AG09319 (cell line): Measurements from ENCODE around the gene POU3F2.

Source experiments
- DNase-seq: peaks from one replicate; pipeline ENCODE4 v3.0.0-alpha.2; 2010; ENCODE audit warnings: low read depth; ENCODE audit errors: extremely low read depth
- CTCF ChIP-seq: IDR thresholded peaks from 2 replicates; pipeline ENCODE4 v1.5.1; 2011; ENCODE audit warnings: low read depth, mild to moderate bottlenecking, inconsistent platforms, low read length, moderate library complexity

The POU3F2 gene

GRCh38 chr6:98845211-98846020 lies 11.0 kb downstream of the POU3F2 start:
- peak; percentile 43 for DNase-seq
- peak; percentile 90 for TF ChIP-seq CTCF

GRCh38 chr6:98846021-98846380 lies 11.6 kb downstream of the POU3F2 start:
- no peak for TF ChIP-seq CTCF
- no peak for DNase-seq

GRCh38 chr6:98847416-98847778 lies 13.0 kb downstream of the POU3F2 start:
- no peak for DNase-seq

DNA sequence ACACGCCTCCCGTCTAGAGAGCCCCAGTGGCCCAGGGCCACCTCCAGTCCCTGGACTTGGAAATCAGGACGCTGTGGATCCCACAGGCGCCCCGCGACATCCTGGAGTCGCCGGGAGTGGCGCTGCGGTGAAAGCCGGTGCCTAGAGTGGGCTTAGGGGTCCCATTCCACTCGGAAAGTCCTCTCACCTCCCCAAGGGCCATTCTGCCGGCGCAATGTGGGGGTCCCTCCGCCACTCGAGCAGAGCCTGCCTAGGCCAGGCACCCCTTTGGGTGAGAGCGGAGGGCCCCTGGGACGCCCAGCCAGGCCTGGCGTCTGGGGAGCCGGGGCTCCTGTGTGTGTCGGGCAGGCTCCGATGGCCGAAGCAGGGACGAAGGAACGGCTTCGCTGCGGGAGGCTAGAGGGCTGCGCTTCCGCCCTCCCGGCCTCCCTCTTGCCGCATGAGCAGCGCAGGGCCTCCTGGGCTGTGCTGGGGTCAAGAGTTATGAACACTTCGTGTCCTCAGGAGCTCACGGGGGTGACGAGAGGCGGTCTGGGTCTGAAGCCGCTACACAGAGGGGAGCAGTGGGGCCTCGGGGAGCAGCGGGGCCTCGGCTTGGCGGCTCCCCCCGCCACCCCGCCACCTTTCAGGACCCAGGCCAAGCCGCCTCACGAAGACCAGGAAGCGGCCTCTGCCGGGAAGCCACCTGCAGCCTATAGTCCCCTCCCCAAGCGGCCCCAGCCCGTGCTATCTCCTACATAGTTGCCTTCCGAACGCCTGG lies 13.6 kb downstream of the POU3F2 start:
- TF ChIP-seq CTCF, result no peak
- no peak for DNase-seq

More at GRCh38 chr6:98847416-98847778, 13.0 kb downstream of the POU3F2 start:
- no peak for TF ChIP-seq CTCF

DNA sequence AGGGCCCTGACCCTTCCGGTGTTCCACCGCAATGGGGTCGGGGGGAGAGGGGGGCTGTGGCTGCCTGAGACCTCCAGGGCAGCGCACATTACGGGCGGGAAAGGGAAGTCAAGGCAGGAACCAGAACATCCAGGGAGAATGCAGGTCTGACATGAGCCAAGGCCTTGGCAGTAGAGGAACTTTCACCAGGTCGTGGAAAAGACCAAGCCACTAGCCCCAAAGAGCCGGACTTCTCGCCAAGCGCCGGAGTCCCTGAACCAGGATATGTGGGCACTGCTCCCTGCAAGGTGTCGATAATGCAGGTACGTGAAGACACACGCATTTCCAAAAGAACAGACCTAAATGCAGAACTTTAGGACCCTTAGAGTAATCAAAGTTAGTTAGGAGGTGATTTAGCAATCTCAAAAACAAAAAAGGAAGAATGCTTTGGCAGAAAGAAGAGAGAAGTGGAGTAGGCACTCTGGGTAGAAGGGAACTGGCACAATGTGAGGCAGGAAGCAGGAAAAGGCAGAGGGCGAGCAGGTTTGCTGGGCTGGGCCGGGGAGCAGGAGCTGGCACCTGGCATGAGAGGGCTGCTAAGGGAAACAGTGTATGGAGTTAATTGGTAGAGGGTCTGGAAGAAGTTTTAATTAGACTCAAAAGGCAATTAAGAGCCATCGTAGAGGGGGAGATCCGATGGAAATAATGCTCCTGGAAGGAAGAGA lies 14.3 kb downstream of the POU3F2 start:
- TF ChIP-seq CTCF, result no peak
- DNase-seq, result no peak

DNA sequence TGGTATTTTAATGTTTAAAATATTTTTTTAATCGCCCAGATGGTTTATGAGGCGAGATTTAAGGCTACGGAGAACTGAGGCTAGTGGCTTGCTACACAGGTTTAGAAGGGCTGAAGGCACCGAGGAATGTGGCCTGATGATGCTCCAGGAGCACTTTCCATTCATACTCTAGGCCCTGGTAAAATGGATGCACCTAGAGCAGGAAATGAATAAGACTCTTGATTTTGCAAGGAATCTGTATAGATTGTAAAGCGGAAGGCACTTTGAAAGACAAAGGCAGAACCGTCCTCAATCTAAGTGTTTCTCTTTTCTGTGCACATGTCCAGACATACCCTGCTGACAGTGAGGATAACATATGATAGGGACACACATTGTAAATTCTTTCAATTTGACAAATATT lies 30.1 kb downstream of the POU3F2 start:
- TF ChIP-seq CTCF, result no peak
- no peak for DNase-seq

- TF ChIP-seq CTCF, result no peak
- no peak for DNase-seq
These were observed 36.7 kb downstream of the POU3F2 start for GRCh38 chr6:98871057-98871456.
